ENCODE results near the gene CPHXL. TPM values are rescaled to one million over a fixed set of nuclear protein-coding genes. Genes with fewer than 3 reads are reported as not detected.

CPHXL gene
- total RNA-seq, 1 experiment from 2014 or later, result not detected

DNA sequence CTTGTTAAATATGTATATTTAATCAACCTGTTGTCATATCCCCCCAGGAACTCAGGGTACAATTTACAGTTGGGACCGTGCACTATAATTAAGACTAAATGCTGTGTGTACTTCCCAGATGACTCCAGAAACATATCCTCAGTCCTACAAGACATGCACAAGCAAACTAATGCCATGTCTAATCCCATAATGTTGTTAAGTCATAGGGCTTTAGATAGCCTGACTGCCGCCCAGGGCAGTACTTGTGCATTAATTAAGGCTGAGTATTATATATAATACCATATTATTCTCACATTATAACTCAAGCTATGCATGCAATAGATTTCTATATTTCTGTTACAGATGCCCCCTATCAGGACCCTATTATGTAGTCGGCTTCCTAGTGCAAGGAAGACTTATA is 20.1 kb upstream of the CPHXL start:
- Histone ChIP-seq H2BK120ac (ENCODE audit: low read depth, low read length, poor library complexity, severe bottlenecking) (no peak overlapping the region), H3K4me2 (ENCODE audit: insufficient read depth, insufficient read length, low read length) (no peak overlapping the region), H2AFZ (ENCODE audit: low read length) (no peak overlapping the region), H2BK15ac (ENCODE audit: low read depth, low read length) (no peak overlapping the region), H3K9me3 (ENCODE audit: control insufficient read depth, low read depth, low read length) (peaks cover 5% of the 10 kb centered on the region), H4K8ac (replicated peaks; ENCODE audit: insufficient read length, low read depth, low read length) (no peak overlapping the region), H3K23ac (ENCODE audit: insufficient read length, low read depth, low read length) (no peak overlapping the region), H3K27me3 (ENCODE audit: insufficient read depth, low read length) (no peaks in the 10 kb centered on the region), H2BK12ac (ENCODE audit: insufficient read length, low read depth, low read length) (no peak overlapping the region), H3K18ac (ENCODE audit: insufficient read length, low read depth, low read length) (no peak overlapping the region), H3K27ac (ENCODE audit: insufficient read length, low read depth, low read length) (no peak overlapping the region), H3T11ph (ENCODE audit: low read length) (no peak overlapping the region), H3K79me2 (ENCODE audit: insufficient read depth, low read length) (no peaks in the 10 kb centered on the region), H3K79me1 (ENCODE audit: insufficient read depth, low read depth, low read length, poor library complexity, severe bottlenecking) (no peaks in the 10 kb centered on the region), H3K4me1 (ENCODE audit: insufficient read depth, low read length) (no peaks in the 10 kb centered on the region), H2BK5ac (ENCODE audit: insufficient read length, low read length) (no peak overlapping the region), H4K91ac (ENCODE audit: insufficient read length, low read depth, low read length) (no peak overlapping the region), H2AK5ac (ENCODE audit: insufficient read length, low read length) (no peak overlapping the region), H3K14ac (ENCODE audit: insufficient read depth, low read length) (no peak overlapping the region), H4K5ac (ENCODE audit: insufficient read length, low read depth, low read length) (no peak overlapping the region), H2BK20ac (ENCODE audit: low read depth, low read length, poor library complexity, severe bottlenecking) (no peak overlapping the region), H3K23me2 (ENCODE audit: insufficient read length, low read depth, low read length, poor library complexity, severe bottlenecking) (no peaks in the 10 kb centered on the region), H3K4ac (ENCODE audit: low read depth, low read length) (no peak overlapping the region), H3K9ac (ENCODE audit: extremely low read depth, insufficient read length, low read length) (no peak overlapping the region), H3K56ac (ENCODE audit: insufficient read length, low read depth, low read length) (no peak overlapping the region), H4K20me1 (ENCODE audit: control insufficient read depth, insufficient read depth, insufficient read length) (no peaks in the 10 kb centered on the region)
- no peak for TF ChIP-seq CTCF (conservative IDR thresholded peaks at IDR 0.05)
- no peak overlapping the region for H3K4me3 Mint-ChIP-seq
- WGBS (ENCODE audit: extremely low coverage, insufficient read length, low lambda C conversion rate), result no CpG with 5 or more reads among the region's 3 CpGs
- no peaks in the 10 kb centered on the region for H3K4me1 Mint-ChIP-seq
- H3K9me3 Mint-ChIP-seq, result peaks cover 48 to 57% of the 10 kb centered on the region in 2 experiments
- no peak overlapping the region for H3K27ac Mint-ChIP-seq
- H3K27me3 Mint-ChIP-seq (ENCODE audit: low read depth), result peaks cover 16% of the 10 kb centered on the region
- H3K36me3 Mint-ChIP-seq (ENCODE audit: insufficient read depth in 1 of 3, low read depth in 3 of 3), result peaks cover 6 to 16% (median 13%) of the 10 kb centered on the region in 3 experiments; a peak in 6 of 7 replicates
- no peak for DNase-seq

Data from H9 (cell line).